Glutamatergic neuron (in vitro differentiated cells): ENCODE measurements around the gene RNASE11. TPM values are rescaled to one million over a fixed set of nuclear protein-coding genes. Genes with fewer than 3 reads are reported as not detected.

Experiments
- DNase-seq: peaks from one replicate; pipeline ENCODE4 v3.0.0; 2022
- H3K27ac Mint-ChIP-seq: one replicate; pipeline ENCODE4 v1.8.0; 2020; ENCODE audit warnings: mild to moderate bottlenecking, mixed read lengths, inconsistent platforms; ENCODE audit not compliant: unreplicated experiment
- H3K27me3 Mint-ChIP-seq: one replicate; pipeline ENCODE4 v1.8.0; 2020; ENCODE audit warnings: mild to moderate bottlenecking, moderate library complexity, mixed read lengths, inconsistent platforms; ENCODE audit not compliant: unreplicated experiment
- H3K36me3 Mint-ChIP-seq: one replicate; pipeline ENCODE4 v1.8.0; 2020; ENCODE audit warnings: mild to moderate bottlenecking, mixed read lengths, inconsistent platforms; ENCODE audit not compliant: unreplicated experiment
- H3K4me1 Mint-ChIP-seq: one replicate; pipeline ENCODE4 v1.8.0; 2020; ENCODE audit warnings: mild to moderate bottlenecking, low read depth, mixed read lengths, inconsistent platforms; ENCODE audit not compliant: unreplicated experiment
- H3K4me3 Mint-ChIP-seq: one replicate; pipeline ENCODE4 v1.8.0; 2020; ENCODE audit warnings: mild to moderate bottlenecking, mixed read lengths, inconsistent platforms; ENCODE audit not compliant: unreplicated experiment
- H3K9me3 Mint-ChIP-seq: one replicate; pipeline ENCODE4 v1.8.0; 2020; ENCODE audit warnings: mild to moderate bottlenecking, moderate library complexity, mixed read lengths, inconsistent platforms; ENCODE audit not compliant: unreplicated experiment
- CTCF ChIP-seq: fragments of 200-600 bp; sonication (generic); IDR thresholded peaks from one replicate; pipeline ENCODE4 v1.5.0; 2021; ENCODE audit not compliant: partially characterized antibody, unreplicated experiment
- total RNA-seq: library from RNA; stranded (reverse); fragmentation: NEBNext Ultra II Directional; extraction: Animal tissue kit (Norgen Biotek cat#: 25700); gene quantifications from one replicate; pipeline ENCODE4 v1.2.1, GENCODE V29; 2021; ENCODE audit not compliant: unreplicated experiment

RNASE11 gene
- total RNA-seq, 1 donor from 2014 or later, result not detected

GRCh38 chr14:20557212-20557542 is 30.6 kb downstream of the RNASE11 start:
- H3K27ac Mint-ChIP-seq, result no peak overlapping the region
- no peaks in the 10 kb centered on the region for H3K9me3 Mint-ChIP-seq
- TF ChIP-seq CTCF, result no peak
- H3K4me1 Mint-ChIP-seq, result no peaks in the 10 kb centered on the region
- peaks cover 3% of the 10 kb centered on the region for H3K27me3 Mint-ChIP-seq
- H3K36me3 Mint-ChIP-seq, result no peaks in the 10 kb centered on the region
- no peak for DNase-seq
- H3K4me3 Mint-ChIP-seq, result no peak overlapping the region

GRCh38 chr14:20556500-20557211 is 31.1 kb downstream of the RNASE11 start:
- no peak for TF ChIP-seq CTCF
- DNase-seq, result no peak
- H3K4me3 Mint-ChIP-seq, result no peak overlapping the region
- H3K27me3 Mint-ChIP-seq, result peaks cover 3% of the 10 kb centered on the region
- H3K4me1 Mint-ChIP-seq, result no peaks in the 10 kb centered on the region
- H3K9me3 Mint-ChIP-seq, result no peaks in the 10 kb centered on the region
- no peaks in the 10 kb centered on the region for H3K36me3 Mint-ChIP-seq
- no peak overlapping the region for H3K27ac Mint-ChIP-seq

- H3K27ac Mint-ChIP-seq, result no peak overlapping the region
- H3K27me3 Mint-ChIP-seq, result peaks cover 3% of the 10 kb centered on the region
- no peaks in the 10 kb centered on the region for H3K4me1 Mint-ChIP-seq
- DNase-seq, result no peak
- H3K4me3 Mint-ChIP-seq, result no peak overlapping the region
- no peaks in the 10 kb centered on the region for H3K36me3 Mint-ChIP-seq
- TF ChIP-seq CTCF, result no peak
- no peaks in the 10 kb centered on the region for H3K9me3 Mint-ChIP-seq
Measured at GRCh38 chr14:20555845-20556244, 32.0 kb downstream of the RNASE11 start.

- no peaks in the 10 kb centered on the region for H3K36me3 Mint-ChIP-seq
- H3K4me3 Mint-ChIP-seq, result no peak overlapping the region
- H3K4me1 Mint-ChIP-seq, result no peaks in the 10 kb centered on the region
- peaks cover 3% of the 10 kb centered on the region for H3K27me3 Mint-ChIP-seq
- TF ChIP-seq CTCF, result no peak
- no peak overlapping the region for H3K27ac Mint-ChIP-seq
- DNase-seq, result no peak
- no peaks in the 10 kb centered on the region for H3K9me3 Mint-ChIP-seq
Measured at GRCh38 chr14:20553024-20553423, 34.8 kb downstream of the RNASE11 start.

GRCh38 chr14:20551606-20552005 is 36.2 kb downstream of the RNASE11 start:
- Mint-ChIP-seq H3K9me3 (no peaks in the 10 kb centered on the region), H3K4me1 (no peaks in the 10 kb centered on the region), H3K4me3 (no peak overlapping the region), H3K36me3 (no peaks in the 10 kb centered on the region), H3K27ac (no peak overlapping the region), H3K27me3 (no peaks in the 10 kb centered on the region)
- DNase-seq, result no peak
- TF ChIP-seq CTCF, result no peak
